Fibroblast of lung (primary cell): Measurements from ENCODE around the gene EPSTI1. TPM values are rescaled to one million over a fixed set of nuclear protein-coding genes. Genes with fewer than 3 reads are reported as not detected.

Experiments used
- DNase-seq, 2 donors: peaks; one replicate each; pipeline versions ENCODE4 v3.0.0 to v3.0.0-alpha.2; 2010; ENCODE audit warnings: low read depth in 2 of 2
- H2AFZ ChIP-seq: 2 replicates; pipeline ENCODE4 v1.5.1; 2012; ENCODE audit warnings: low read length, control low read depth, inconsistent platforms
- H3K27ac ChIP-seq: 2 replicates; pipeline ENCODE4 v1.5.1; 2011; ENCODE audit warnings: low read length, control low read depth; ENCODE audit not compliant: insufficient read depth
- H3K27me3 ChIP-seq: 2 replicates; pipeline ENCODE4 v1.5.1; 2011; ENCODE audit warnings: mild to moderate bottlenecking, low read length; ENCODE audit not compliant: control insufficient read depth, insufficient read depth
- H3K36me3 ChIP-seq: 2 replicates; pipeline ENCODE4 v1.5.1; 2011; ENCODE audit warnings: low read length; ENCODE audit not compliant: control insufficient read depth, insufficient read depth
- H3K4me1 ChIP-seq: 2 replicates; pipeline ENCODE4 v1.5.1; 2011; ENCODE audit warnings: low read length; ENCODE audit not compliant: control insufficient read depth, insufficient read depth; ENCODE audit errors: extremely low read depth
- H3K4me2 ChIP-seq: 2 replicates; pipeline ENCODE4 v1.5.1; 2011; ENCODE audit warnings: low read length, control low read depth; ENCODE audit not compliant: insufficient read depth; ENCODE audit errors: extremely low read depth
- H3K4me3 ChIP-seq, 4 experiments: fragments of 200-600 bp in 1 of 4; sonication (generic) in 1 of 4; replicated peaks in 1 of 4; 2 replicates each; pipeline ENCODE4 v1.5.1; 2011 to 2016; ENCODE audit warnings: low read length in 4 of 4, low read depth in 3 of 4, mild to moderate bottlenecking in 3 of 4, control low read depth in 2 of 4, inconsistent platforms in 1 of 4, mixed read lengths in 1 of 4; ENCODE audit not compliant: insufficient read depth in 1 of 4; ENCODE audit errors: control extremely low read depth in 1 of 4
- H3K79me2 ChIP-seq: 2 replicates; pipeline ENCODE4 v1.5.1; 2012; ENCODE audit warnings: mild to moderate bottlenecking, low read length, inconsistent platforms; ENCODE audit not compliant: control insufficient read depth, insufficient read depth
- H3K9ac ChIP-seq: 2 replicates; pipeline ENCODE4 v1.5.1; 2011; ENCODE audit warnings: mild to moderate bottlenecking, low read length, control low read depth; ENCODE audit not compliant: insufficient read depth
- H3K9me3 ChIP-seq: 2 replicates; pipeline ENCODE4 v1.5.1; 2012; ENCODE audit warnings: low read depth, low read length; ENCODE audit not compliant: control insufficient read depth, insufficient read depth
- H4K20me1 ChIP-seq: 2 replicates; pipeline ENCODE4 v1.5.1; 2011; ENCODE audit warnings: low read length; ENCODE audit not compliant: control insufficient read depth, insufficient read depth; ENCODE audit errors: extremely low read depth
- EZH2 ChIP-seq: IDR thresholded peaks from 2 replicates; pipeline ENCODE4 v1.5.1; 2012; ENCODE audit warnings: low read length, control low read depth, mild to moderate bottlenecking; ENCODE audit errors: missing control alignments
- polyA plus RNA-seq, 2 donors: library from polyadenylated mRNA; depleted of rRNA in 1 of 2; stranded (reverse) in 1 of 2; unstranded in 1 of 2; fragments of >200 nt; gene quantifications; 2 replicates each; pipeline ENCODE4 v1.2.1, GENCODE V29; 2011 to 2012; ENCODE audit warnings: missing spikeins in 1 of 2
- total RNA-seq: library from RNA; depleted of rRNA; stranded (reverse); fragments of >200 nt; gene quantifications from 2 replicates; pipeline ENCODE4 v1.2.1, GENCODE V29; 2014
- TF ChIP-seq, protein P1 (sequence below), 2 donors: IDR thresholded peaks in 1 of 2; conservative IDR thresholded peaks in 1 of 2; 1 replicate in 1 of 2; 2 replicates in 1 of 2; pipeline ENCODE4 v1.5.1; 2011 to 2012; ENCODE audit warnings: low read length in 2 of 2, control low read depth in 1 of 2, inconsistent platforms in 1 of 2, low read depth in 1 of 2, mild to moderate bottlenecking in 1 of 2

EPSTI1 gene
- total and polyA plus RNA-seq, 2 donors (not counting 1 experiment from before 2014, with no cell fraction given): 5.6 to 10.9 TPM

DNA sequence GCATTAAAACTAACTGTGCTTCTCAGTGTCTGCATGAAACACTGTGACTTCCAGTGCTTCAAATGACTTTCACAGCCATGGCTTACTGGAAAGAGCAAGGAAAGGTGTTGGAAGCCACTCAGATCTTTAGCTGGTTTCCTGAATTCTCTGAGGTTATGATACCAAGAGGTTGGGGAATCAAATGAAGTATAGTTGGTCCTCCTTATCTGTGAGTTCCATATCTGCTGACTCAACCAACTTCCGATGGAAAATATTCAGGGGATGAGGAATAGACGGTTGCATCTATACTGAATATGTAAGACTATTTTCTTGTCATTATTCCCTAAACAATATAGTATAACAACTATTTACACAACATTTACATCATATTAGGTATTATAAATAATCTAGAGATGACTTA is 32.4 kb downstream of the EPSTI1 start:
- Histone ChIP-seq H3K9ac (no peak overlapping the region), H3K79me2 (no peaks in the 10 kb centered on the region), H3K9me3 (no peaks in the 10 kb centered on the region), H3K4me2 (no peak overlapping the region), H2AFZ (no peak overlapping the region), H3K4me3 (no peak overlapping the region), H3K27ac (no peak overlapping the region), H3K36me3 (no peaks in the 10 kb centered on the region), H3K27me3 (no peaks in the 10 kb centered on the region), H4K20me1 (no peaks in the 10 kb centered on the region), H3K4me1 (no peaks in the 10 kb centered on the region)
- DNase-seq: no peak
- TF ChIP-seq, protein P1, sequence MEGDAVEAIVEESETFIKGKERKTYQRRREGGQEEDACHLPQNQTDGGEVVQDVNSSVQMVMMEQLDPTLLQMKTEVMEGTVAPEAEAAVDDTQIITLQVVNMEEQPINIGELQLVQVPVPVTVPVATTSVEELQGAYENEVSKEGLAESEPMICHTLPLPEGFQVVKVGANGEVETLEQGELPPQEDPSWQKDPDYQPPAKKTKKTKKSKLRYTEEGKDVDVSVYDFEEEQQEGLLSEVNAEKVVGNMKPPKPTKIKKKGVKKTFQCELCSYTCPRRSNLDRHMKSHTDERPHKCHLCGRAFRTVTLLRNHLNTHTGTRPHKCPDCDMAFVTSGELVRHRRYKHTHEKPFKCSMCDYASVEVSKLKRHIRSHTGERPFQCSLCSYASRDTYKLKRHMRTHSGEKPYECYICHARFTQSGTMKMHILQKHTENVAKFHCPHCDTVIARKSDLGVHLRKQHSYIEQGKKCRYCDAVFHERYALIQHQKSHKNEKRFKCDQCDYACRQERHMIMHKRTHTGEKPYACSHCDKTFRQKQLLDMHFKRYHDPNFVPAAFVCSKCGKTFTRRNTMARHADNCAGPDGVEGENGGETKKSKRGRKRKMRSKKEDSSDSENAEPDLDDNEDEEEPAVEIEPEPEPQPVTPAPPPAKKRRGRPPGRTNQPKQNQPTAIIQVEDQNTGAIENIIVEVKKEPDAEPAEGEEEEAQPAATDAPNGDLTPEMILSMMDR (conservative IDR thresholded peaks at IDR 0.05 in 1 of 2, IDR thresholded peaks at IDR 0.05 in 1 of 2; ENCODE audit: low read depth in 1 of 2, low read length in 2 of 2): no peak
- no peak for TF ChIP-seq EZH2

DNA sequence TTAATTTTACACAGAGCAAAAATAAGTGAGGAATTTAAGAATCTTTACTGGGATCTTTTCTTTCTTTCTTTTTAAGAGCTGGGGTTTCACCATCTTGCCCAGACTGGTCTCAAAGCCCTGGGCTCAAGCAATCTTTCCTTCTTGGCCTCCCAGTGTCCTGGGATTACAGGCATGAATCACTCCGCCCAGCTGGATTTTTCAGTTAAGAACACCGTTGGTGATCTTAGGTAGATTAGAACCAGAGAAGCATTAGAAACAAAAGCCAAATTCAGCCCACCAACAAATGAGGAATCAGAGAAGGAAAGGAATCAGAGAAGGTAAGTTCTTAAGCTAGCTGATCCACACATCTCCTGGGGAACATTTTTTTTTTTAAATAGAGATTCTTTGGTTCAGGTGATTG is 34.2 kb downstream of the EPSTI1 start:
- H3K4me3 ChIP-seq: no peak overlapping the region
- H3K27me3 ChIP-seq: no peaks in the 10 kb centered on the region
- H3K9me3 ChIP-seq: no peaks in the 10 kb centered on the region
- no peaks in the 10 kb centered on the region for H3K79me2 ChIP-seq
- TF ChIP-seq EZH2: no peak
- TF ChIP-seq, protein P1 (conservative IDR thresholded peaks at IDR 0.05 in 1 of 2, IDR thresholded peaks at IDR 0.05 in 1 of 2; ENCODE audit: low read depth in 1 of 2, low read length in 2 of 2): no peak
- H3K4me1 ChIP-seq: no peaks in the 10 kb centered on the region
- H3K27ac ChIP-seq: no peak overlapping the region
- H3K4me2 ChIP-seq: no peak overlapping the region
- no peak overlapping the region for H2AFZ ChIP-seq
- no peak for DNase-seq
- H3K36me3 ChIP-seq: no peaks in the 10 kb centered on the region
- H4K20me1 ChIP-seq: no peaks in the 10 kb centered on the region
- H3K9ac ChIP-seq: no peak overlapping the region

DNA sequence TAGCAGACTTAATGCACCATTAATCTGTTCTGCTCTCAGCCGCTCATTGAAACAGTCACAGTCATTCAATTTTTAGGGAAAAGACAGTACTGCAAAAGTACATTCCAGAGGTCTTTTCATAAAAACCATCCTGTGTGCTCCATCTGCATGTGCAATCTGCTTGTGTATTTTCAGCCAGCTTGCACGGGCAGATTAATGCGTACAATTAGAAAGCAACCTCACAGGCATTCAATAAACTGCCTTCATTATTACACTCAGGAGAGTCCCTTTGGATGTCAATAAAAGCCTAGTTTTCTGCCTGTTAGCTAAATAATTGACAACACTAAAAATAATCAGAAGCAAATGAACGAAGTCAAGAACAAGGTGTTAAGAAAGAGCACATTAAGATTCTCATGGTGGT is 41.9 kb downstream of the EPSTI1 start:
- H4K20me1 ChIP-seq: no peaks in the 10 kb centered on the region
- no peaks in the 10 kb centered on the region for H3K27me3 ChIP-seq
- no peak overlapping the region for H3K4me3 ChIP-seq
- no peaks in the 10 kb centered on the region for H3K79me2 ChIP-seq
- no peak for TF ChIP-seq EZH2
- no peaks in the 10 kb centered on the region for H3K36me3 ChIP-seq
- no peak overlapping the region for H2AFZ ChIP-seq
- no peaks in the 10 kb centered on the region for H3K4me1 ChIP-seq
- H3K27ac ChIP-seq: no peak overlapping the region
- no peak overlapping the region for H3K4me2 ChIP-seq
- no peak overlapping the region for H3K9ac ChIP-seq
- H3K9me3 ChIP-seq: no peaks in the 10 kb centered on the region
- no peak for DNase-seq
